ENCODE results near the gene EIF4A3.
"Not testable (repeated sequence)": the region's sequence is repeated elsewhere in the genome, so short reads cannot be mapped to it uniquely, and the experiment has no call there.

DNA sequence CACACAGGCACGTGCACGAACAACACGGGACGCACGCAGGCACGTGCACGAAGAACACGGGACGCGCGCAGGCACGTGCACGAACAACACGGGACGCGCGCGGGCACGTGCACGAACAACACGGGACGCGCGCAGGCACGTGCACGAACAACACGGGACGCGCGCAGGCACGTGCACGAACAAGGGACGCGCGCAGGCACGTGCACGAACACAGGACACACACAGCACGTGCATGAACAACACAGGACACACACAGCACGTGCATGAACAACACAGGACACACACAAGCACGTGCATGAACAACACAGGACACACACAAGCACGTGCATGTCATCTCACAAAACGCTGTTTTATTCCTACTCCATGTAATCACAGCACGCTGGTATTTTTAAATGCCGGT, 56.8 kb downstream of the EIF4A3 start:
- TF ChIP-seq EP300 (IDR thresholded peaks at IDR 0.05; ENCODE audit: low read depth); POLR2A (IDR thresholded peaks at IDR 0.05): not testable (repeated sequence)
- TF ChIP-seq, protein P1, sequence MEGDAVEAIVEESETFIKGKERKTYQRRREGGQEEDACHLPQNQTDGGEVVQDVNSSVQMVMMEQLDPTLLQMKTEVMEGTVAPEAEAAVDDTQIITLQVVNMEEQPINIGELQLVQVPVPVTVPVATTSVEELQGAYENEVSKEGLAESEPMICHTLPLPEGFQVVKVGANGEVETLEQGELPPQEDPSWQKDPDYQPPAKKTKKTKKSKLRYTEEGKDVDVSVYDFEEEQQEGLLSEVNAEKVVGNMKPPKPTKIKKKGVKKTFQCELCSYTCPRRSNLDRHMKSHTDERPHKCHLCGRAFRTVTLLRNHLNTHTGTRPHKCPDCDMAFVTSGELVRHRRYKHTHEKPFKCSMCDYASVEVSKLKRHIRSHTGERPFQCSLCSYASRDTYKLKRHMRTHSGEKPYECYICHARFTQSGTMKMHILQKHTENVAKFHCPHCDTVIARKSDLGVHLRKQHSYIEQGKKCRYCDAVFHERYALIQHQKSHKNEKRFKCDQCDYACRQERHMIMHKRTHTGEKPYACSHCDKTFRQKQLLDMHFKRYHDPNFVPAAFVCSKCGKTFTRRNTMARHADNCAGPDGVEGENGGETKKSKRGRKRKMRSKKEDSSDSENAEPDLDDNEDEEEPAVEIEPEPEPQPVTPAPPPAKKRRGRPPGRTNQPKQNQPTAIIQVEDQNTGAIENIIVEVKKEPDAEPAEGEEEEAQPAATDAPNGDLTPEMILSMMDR (IDR thresholded peaks at IDR 0.05): not testable (repeated sequence)

Data from transverse colon (tissue), 3 donors.